Stimulated activated CD8-positive, alpha-beta memory T cell treated with anti-CD3 and anti-CD28 coated beads, Interleukin-15, amount 100 ng/mL, for 4 hours (primary cell): Measurements from ENCODE around the gene LOXL1.

ENCODE experiments used
- DNase-seq, 2 donors: peaks; one replicate each; pipeline ENCODE4 v3.0.0-alpha.2; 2020; ENCODE audit warnings: low read depth in 2 of 2

The LOXL1 gene

DNA sequence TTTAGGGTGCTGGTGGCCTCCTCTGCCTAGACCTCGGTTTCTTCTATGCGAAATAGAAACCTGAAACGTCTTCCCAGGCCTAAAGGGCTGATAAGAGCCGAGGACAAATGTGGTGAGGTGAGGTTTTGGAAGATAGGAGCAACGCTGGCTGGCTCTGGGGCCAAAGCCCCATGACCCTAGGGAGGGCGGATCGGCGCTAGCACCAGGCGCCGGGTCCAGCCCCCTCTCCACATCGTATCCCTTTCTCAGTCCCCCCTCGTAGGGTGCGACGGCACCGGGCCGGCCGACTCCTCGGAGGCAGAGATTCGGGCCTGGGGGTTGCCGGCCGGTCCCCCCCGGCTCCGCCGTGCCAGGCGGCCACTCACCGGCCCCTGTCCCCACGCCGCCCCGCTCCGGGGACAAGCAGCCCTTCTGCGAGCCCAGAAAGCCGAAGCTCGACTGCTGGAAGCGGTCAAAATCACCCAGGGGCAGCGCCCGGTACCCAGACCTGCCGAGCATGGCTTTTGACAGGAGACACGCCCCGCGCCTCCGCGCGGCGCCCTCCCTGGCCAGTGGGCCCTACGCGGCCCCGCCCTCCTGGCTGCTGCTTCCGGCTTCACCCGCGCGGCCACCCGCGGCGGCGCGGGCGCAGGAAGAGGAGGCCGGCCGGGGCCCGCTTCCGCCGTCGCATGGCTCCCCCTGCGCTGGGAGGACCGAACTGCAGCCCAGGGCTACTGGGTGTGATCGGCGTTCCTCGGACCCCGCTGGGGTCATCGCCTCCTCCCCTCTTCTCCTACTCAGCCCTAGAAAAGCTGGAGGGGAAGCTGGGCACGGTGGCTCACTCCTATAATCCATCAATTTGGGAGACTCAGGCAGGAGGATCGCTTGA, 65.7 kb downstream of the LOXL1 start, which contains the start of gene STOML1:
STOML1 (minus strand) TSS at position 570 of the 868 bp plus-strand sequence; CDS start at position 498, 72 bp downstream.
- DNase-seq, result peak; percentile 85 to 89

- DNase-seq, result no peak
These were observed 66.3 kb downstream of the LOXL1 start for GRCh38 chr15:73992594-73992898.

DNA sequence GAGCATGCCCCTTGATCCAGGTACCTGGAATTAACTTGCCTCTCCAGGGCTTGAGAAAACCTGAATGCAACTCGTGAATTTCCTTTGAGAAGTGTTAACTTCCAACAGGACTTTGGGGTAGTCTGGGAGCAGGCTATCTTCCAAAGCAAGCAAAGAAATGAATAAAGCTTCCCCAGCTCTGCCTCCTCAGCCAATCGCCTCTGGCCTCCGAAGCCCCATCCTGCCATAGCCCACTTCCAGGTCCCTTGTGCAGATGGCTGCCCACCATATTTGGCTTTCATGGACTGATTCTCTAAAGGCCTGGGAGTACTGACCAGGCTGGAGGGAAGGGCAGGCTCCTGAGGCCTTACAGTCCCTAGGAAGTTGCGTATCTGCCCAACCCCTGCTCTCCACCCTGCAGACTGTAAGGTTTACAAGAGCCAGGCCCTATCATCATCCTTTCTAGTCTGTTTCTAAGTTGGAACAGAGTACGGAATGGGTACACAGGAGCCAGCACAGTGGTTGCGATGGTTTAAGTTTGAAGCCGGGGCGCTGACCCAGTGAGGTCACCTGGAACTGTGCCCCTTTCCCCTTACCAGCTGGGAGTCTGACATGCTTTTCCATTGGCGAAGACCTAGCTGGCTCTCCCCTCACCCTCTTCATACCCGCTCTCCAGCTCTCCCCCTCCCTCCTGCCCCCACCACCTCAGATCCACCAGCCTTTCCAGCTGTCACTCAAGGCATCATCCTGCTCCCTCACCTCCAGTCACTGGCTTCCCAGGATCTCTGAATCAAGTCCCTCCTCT, 67.1 kb downstream of the LOXL1 start:
- DNase-seq, result no peak

- peak; percentile 86 to 91 for DNase-seq
These were observed 68.2 kb downstream of the LOXL1 start, which contains the start of gene PML for GRCh38 chr15:73994413-73994883. TSS of gene PML (plus strand) at chr15:73994716. CDS start at chr15:73994813, 97 bp downstream.

GRCh38 chr15:73994912-73995622, 68.8 kb downstream of the LOXL1 start:
- DNase-seq, result no peak

- DNase-seq, result no peak
These were observed 70.0 kb downstream of the LOXL1 start for GRCh38 chr15:73996267-73996666.

DNA sequence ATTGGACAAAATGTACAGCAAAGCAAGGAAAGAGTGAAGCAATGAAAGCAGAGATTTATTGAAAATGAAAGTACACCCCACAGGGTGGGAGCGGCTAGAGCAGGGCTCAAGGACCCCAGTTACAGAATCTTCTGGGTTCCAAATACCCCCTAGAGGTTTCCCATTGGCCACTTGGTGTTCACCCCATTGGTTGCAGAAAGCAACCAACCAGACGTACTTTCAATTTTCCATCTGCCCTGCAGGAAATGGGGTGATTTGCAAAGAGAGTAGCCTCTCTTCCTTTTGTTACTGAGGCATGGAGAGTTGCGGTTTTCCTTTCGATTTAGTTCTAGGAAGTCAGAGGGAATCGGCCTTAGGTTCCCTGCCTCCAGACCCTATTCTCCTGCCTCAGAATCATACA, 70.7 kb downstream of the LOXL1 start:
- DNase-seq, result no peak

- no peak for DNase-seq
These were observed 71.7 kb downstream of the LOXL1 start for GRCh38 chr15:73997986-73998385.
